ENCODE data around the gene SORBS1. TPM values are rescaled to one million over a fixed set of nuclear protein-coding genes. Genes with fewer than 3 reads are reported as not detected.

SORBS1 gene
- total RNA-seq, 1 experiment from 2014 or later, result 39.9 TPM

GRCh38 chr10:95285556-95285955 lies 275.6 kb downstream of the SORBS1 start:
- Mint-ChIP-seq H3K4me3 (no peak overlapping the region), H3K9me3 (no peaks in the 10 kb centered on the region), H3K27me3 (ENCODE audit: low read depth) (no peaks in the 10 kb centered on the region), H3K4me1 (peaks cover 72% of the 10 kb centered on the region), H3K27ac (no peak overlapping the region), H3K36me3 (peaks cover 2% of the 10 kb centered on the region; the same call in 1 of the 2 replicates)
- CTCF ChIA-PET, result interaction anchor here (1.4 to 1.7 kb wide), 3 partner anchors 10 to 78 kb away, joined by 3 to 4 read pairs (median 3); no protein-coding TSS in a partner anchor
- DNase-seq (ENCODE audit: low spot score) (no peak), ATAC-seq (no peak)
- TF ChIP-seq ZNF317 (CRISPR knock-in tag; IDR thresholded peaks at IDR 0.05; ENCODE audit: borderline replicate concordance, low read depth) (no peak), KAT7 (CRISPR knock-in tag; IDR thresholded peaks at IDR 0.05; ENCODE audit: borderline replicate concordance) (no peak), MAX (CRISPR knock-in tag; IDR thresholded peaks at IDR 0.05) (no peak), NR1H2 (CRISPR knock-in tag; IDR thresholded peaks at IDR 0.05) (no peak), NR3C1 (CRISPR knock-in tag; conservative IDR thresholded peaks at IDR 0.05; ENCODE audit: low read depth) (no peak), PREB (CRISPR knock-in tag; IDR thresholded peaks at IDR 0.05; ENCODE audit: borderline replicate concordance) (no peak), SP1 (CRISPR knock-in tag; conservative IDR thresholded peaks at IDR 0.05) (no peak), PRRX2 (CRISPR knock-in tag; IDR thresholded peaks at IDR 0.05) (no peak), ARID4B (CRISPR knock-in tag; IDR thresholded peaks at IDR 0.05; ENCODE audit: borderline replicate concordance) (no peak), FOXK1 (CRISPR knock-in tag; IDR thresholded peaks at IDR 0.05) (no peak), ELF4 (CRISPR knock-in tag; IDR thresholded peaks at IDR 0.05; ENCODE audit: low read depth) (no peak), USF2 (CRISPR knock-in tag; IDR thresholded peaks at IDR 0.05) (no peak), ZNF263 (CRISPR knock-in tag; IDR thresholded peaks at IDR 0.05; ENCODE audit: low read depth) (no peak), JUN (CRISPR knock-in tag; IDR thresholded peaks at IDR 0.05) (no peak), ZNF671 (CRISPR knock-in tag; IDR thresholded peaks at IDR 0.05) (no peak), CDX4 (CRISPR knock-in tag; IDR thresholded peaks at IDR 0.05; ENCODE audit: borderline replicate concordance) (no peak), MYBL2 (CRISPR knock-in tag; IDR thresholded peaks at IDR 0.05) (no peak), ERG (CRISPR knock-in tag; IDR thresholded peaks at IDR 0.05) (no peak), ZNF425 (CRISPR knock-in tag; conservative IDR thresholded peaks at IDR 0.05) (no peak), E2F1 (CRISPR knock-in tag; IDR thresholded peaks at IDR 0.05) (no peak)
- POLR2A ChIA-PET, result no interaction called here

Data from WTC11 (cell line).